ENCODE results near the gene ITPR1. TPM values are rescaled to one million over a fixed set of nuclear protein-coding genes. Genes with fewer than 3 reads are reported as not detected.

ITPR1 gene
- polyA plus RNA-seq, 1 experiment, result 1.4 TPM

- no peaks in the 10 kb centered on the region for H3K36me3 ChIP-seq (ENCODE audit: control insufficient read depth, insufficient read depth, low read length)
- ChIA-PET CTCF (interaction anchor here (1.9 kb wide), 1 partner anchor 12 kb away, joined by 6 read pairs; no protein-coding TSS in a partner anchor), POLR2A (interaction anchor here (0.5 kb wide), 1 partner anchor 10 kb away, joined by 5 read pairs; no protein-coding TSS in a partner anchor)
- H3K27me3 ChIP-seq (ENCODE audit: control insufficient read depth, insufficient read depth, low read length), result no peaks in the 10 kb centered on the region; the same call in 1 of the 2 replicates
- no peak overlapping the region for H3K4me3 ChIP-seq (ENCODE audit: low read depth, low read length)
- DNase-seq (ENCODE audit: low read depth), result no peak
- TF ChIP-seq, protein P1, sequence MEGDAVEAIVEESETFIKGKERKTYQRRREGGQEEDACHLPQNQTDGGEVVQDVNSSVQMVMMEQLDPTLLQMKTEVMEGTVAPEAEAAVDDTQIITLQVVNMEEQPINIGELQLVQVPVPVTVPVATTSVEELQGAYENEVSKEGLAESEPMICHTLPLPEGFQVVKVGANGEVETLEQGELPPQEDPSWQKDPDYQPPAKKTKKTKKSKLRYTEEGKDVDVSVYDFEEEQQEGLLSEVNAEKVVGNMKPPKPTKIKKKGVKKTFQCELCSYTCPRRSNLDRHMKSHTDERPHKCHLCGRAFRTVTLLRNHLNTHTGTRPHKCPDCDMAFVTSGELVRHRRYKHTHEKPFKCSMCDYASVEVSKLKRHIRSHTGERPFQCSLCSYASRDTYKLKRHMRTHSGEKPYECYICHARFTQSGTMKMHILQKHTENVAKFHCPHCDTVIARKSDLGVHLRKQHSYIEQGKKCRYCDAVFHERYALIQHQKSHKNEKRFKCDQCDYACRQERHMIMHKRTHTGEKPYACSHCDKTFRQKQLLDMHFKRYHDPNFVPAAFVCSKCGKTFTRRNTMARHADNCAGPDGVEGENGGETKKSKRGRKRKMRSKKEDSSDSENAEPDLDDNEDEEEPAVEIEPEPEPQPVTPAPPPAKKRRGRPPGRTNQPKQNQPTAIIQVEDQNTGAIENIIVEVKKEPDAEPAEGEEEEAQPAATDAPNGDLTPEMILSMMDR (IDR thresholded peaks at IDR 0.05; ENCODE audit: insufficient read depth, low read depth, low read length), result no peak
Observed at GRCh38 chr3:4882548-4882947, 389.4 kb downstream of the ITPR1 start.

GRCh38 chr3:4883011-4883410, 389.9 kb downstream of the ITPR1 start:
- no peaks in the 10 kb centered on the region; the same call in 1 of the 2 replicates for H3K27me3 ChIP-seq (ENCODE audit: control insufficient read depth, insufficient read depth, low read length)
- H3K4me3 ChIP-seq (ENCODE audit: low read depth, low read length), result no peak overlapping the region
- TF ChIP-seq, protein P1 (IDR thresholded peaks at IDR 0.05; ENCODE audit: insufficient read depth, low read depth, low read length), result no peak
- ChIA-PET CTCF (no interaction called here), POLR2A (interaction anchor here (0.5 kb wide), 1 partner anchor 9 kb away, joined by 5 read pairs; no protein-coding TSS in a partner anchor)
- DNase-seq (ENCODE audit: low read depth), result no peak
- no peaks in the 10 kb centered on the region for H3K36me3 ChIP-seq (ENCODE audit: control insufficient read depth, insufficient read depth, low read length)

DNA sequence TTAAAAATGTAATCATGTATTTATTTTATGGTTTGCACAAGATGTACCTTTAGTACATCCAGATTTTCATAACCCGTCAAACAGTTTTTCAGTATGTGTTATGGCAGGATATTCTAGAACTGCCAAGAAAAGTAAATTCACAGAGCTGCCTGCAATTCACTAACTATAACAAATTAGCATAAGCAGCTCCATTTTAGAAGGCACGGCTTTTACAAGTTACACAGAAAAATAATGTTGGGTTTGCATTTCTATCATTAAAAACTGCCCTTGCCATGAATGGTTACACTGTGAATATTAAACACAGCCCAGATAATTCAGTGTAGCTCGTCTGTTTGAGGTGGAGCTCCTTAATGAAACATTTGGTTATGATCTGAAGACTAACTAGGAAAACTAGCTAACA, 391.7 kb downstream of the ITPR1 start:
- ChIA-PET CTCF (interaction anchor here (0.9 kb wide), 1 partner anchor 21 kb away, joined by 3 read pairs; no protein-coding TSS in a partner anchor), POLR2A (no interaction called here)
- Histone ChIP-seq H3K27me3 (ENCODE audit: control insufficient read depth, insufficient read depth, low read length) (no peaks in the 10 kb centered on the region; the same call in 1 of the 2 replicates), H3K4me3 (ENCODE audit: low read depth, low read length) (no peak overlapping the region), H3K36me3 (ENCODE audit: control insufficient read depth, insufficient read depth, low read length) (no peaks in the 10 kb centered on the region)
- DNase-seq (ENCODE audit: low read depth), result no peak
- TF ChIP-seq, protein P1 (IDR thresholded peaks at IDR 0.05; ENCODE audit: insufficient read depth, low read depth, low read length), result no peak

DNA sequence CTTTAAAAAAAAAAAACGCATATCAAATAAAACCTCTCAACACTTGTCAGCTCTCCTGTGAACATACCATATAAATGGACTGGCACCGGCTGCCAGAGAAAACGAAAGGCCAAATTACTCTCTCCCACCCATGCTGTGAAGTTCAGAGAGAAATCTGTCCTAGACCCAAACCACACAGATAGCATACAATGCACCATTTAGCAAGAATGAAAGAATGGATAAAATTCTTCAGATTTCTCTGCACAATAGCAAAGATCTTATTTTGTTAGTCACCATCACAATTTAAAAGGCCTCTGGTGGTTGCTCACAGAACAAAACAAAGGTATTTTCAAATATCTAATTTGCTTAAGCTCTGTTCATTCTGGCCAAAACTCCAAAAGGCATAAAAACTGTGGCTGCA, 392.2 kb downstream of the ITPR1 start:
- Histone ChIP-seq H3K4me3 (ENCODE audit: low read depth, low read length) (no peak overlapping the region), H3K27me3 (ENCODE audit: control insufficient read depth, insufficient read depth, low read length) (no peaks in the 10 kb centered on the region; the same call in 1 of the 2 replicates), H3K36me3 (ENCODE audit: control insufficient read depth, insufficient read depth, low read length) (no peaks in the 10 kb centered on the region)
- CTCF ChIA-PET, result interaction anchor here (0.9 kb wide), 1 partner anchor 20 kb away, joined by 3 read pairs; no protein-coding TSS in a partner anchor
- TF ChIP-seq, protein P1 (IDR thresholded peaks at IDR 0.05; ENCODE audit: insufficient read depth, low read depth, low read length), result no peak
- DNase-seq (ENCODE audit: low read depth), result no peak
- POLR2A ChIA-PET, result no interaction called here

DNA sequence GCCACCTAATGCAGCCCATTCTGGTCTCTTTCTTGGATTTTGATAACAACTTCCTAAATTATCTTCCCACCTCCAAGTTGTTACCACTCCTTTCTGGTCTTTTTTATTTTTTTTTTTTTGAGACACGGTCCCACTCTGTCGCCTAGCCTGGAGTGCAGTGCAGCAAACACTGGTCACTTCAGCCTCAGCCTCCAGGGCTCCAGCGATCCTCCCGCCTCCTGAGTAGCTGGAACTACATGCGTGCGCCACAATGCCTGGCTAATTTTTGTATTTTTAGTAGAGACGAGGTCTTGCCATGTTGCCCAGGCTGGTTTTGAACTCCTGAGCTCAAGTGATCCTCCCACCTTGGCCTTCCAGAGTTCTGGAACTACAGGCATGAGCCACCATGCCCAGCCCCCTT, 393.3 kb downstream of the ITPR1 start:
- no peak overlapping the region for H3K4me3 ChIP-seq (ENCODE audit: low read depth, low read length)
- ChIA-PET POLR2A (no interaction called here), CTCF (no interaction called here)
- peaks cover 1% of the 10 kb centered on the region; the same call in 1 of the 2 replicates for H3K27me3 ChIP-seq (ENCODE audit: control insufficient read depth, insufficient read depth, low read length)
- DNase-seq (ENCODE audit: low read depth), result no peak
- H3K36me3 ChIP-seq (ENCODE audit: control insufficient read depth, insufficient read depth, low read length), result no peaks in the 10 kb centered on the region
- TF ChIP-seq, protein P1 (IDR thresholded peaks at IDR 0.05; ENCODE audit: insufficient read depth, low read depth, low read length), result no peak
